HFFc6 (cell line): ENCODE data around the gene TRPT1. TPM values are rescaled to one million over a fixed set of nuclear protein-coding genes. Genes with fewer than 3 reads are reported as not detected.
A peak's percentile ranks its signal among the peaks of the same experiment; 100 is the strongest.

Source experiments
- DNase-seq: peaks from one replicate; pipeline ENCODE4 v3.0.0-alpha.2; 2018
- H3K27ac Mint-ChIP-seq: 2 replicates; pipeline ENCODE4 v1.8.0; 2020; ENCODE audit warnings: mild to moderate bottlenecking, mixed read lengths
- H3K27me3 Mint-ChIP-seq: 2 replicates; pipeline ENCODE4 v1.8.0; 2021; ENCODE audit warnings: mild to moderate bottlenecking, moderate library complexity, mixed read lengths; ENCODE audit not compliant: insufficient read depth
- H3K36me3 Mint-ChIP-seq: 2 replicates; pipeline ENCODE4 v1.8.0; 2021; ENCODE audit warnings: low read depth, mixed read lengths
- H3K4me1 Mint-ChIP-seq: 2 replicates; pipeline ENCODE4 v1.8.0; 2020; ENCODE audit warnings: low read depth, mixed read lengths
- H3K4me3 Mint-ChIP-seq: 2 replicates; pipeline ENCODE4 v1.8.0; 2020; ENCODE audit warnings: mild to moderate bottlenecking, moderate library complexity, mixed read lengths
- H3K9me3 Mint-ChIP-seq: 2 replicates; pipeline ENCODE4 v1.8.0; 2020; ENCODE audit warnings: mild to moderate bottlenecking, mixed read lengths
- total RNA-seq, 6 experiments: library from RNA; stranded (reverse); fragmentation: NEBNext Ultra II Directional; extraction: Animal tissue kit (Norgen Biotek cat#: 25700); gene quantifications; 2 replicates in 1 of 6; 3 replicates in 5 of 6; pipeline ENCODE4 v1.2.3, GENCODE V29; 2021
- TF ChIP-seq, protein P1 (sequence below): fragments of 200-600 bp; sonication (generic); IDR thresholded peaks from 2 replicates; pipeline ENCODE4 v1.5.0; 2021; ENCODE audit warnings: antibody characterized with exemption, mild to moderate bottlenecking

Gene TRPT1
- total RNA-seq, 6 experiments from 2014 or later = 32.6 to 41.1 (median 39.7) TPM

DNA sequence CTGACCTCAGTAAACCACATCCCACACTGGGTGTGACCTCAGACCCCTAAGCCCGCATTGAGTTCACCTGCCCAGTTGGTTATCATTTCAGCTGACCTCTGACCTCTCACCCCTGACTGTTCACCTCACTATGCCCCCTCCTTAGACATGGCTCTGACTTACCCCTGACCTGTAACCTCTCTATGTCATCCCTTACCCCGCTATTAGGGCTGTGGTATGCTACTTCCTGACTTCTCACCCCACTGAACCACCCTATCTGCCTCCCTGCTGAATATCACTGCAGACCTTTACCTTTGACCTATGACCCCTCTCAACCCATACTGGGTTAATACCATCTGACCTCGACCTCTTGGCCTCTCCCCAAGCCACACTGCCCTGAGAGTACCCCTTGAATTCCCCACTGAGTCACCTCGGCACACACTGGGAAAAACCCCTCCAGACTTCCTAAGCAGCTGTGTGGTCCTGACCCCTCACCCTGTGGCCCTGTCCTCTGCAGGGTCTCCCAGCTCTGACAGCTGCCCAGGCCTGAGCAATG is 33.6 kb upstream of the TRPT1 start:
- Mint-ChIP-seq H3K27ac (peak overlapping the region; percentile 42; the same call in 1 of the 2 replicates), H3K4me3 (no peak overlapping the region)

DNA sequence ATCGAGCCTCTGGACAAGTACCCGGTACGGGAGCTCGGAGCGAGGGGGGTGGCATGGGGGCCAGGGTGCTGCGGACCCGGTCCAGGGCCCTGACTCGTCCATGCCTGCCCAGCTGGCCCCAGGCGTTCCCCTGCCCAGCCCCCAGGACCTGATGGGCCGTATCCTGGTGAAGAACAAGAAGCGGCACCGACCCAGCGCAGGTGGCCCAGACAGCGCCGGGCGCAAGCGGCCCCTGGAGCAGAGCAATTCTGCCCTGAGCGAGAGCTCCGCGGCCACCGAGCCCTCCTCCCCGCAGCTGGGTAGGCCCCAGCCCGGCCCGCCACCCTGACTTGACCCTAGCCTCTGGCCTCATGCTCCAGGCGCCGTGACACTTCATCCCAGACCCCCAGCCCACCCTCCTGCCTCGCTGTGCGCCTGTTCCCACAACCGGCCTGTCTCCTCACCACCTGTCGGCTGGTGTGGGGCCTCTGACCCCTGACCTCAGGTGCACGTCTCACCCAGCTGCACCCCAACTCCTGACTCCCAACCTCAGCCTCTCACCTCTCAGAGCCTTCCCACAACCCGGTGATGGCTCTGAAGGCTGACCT is 33.1 kb upstream of the TRPT1 start:
- Mint-ChIP-seq H3K9me3 (no peaks in the 10 kb centered on the region), H3K4me3 (no peak overlapping the region), H3K27ac (no peak overlapping the region), H3K27me3 (peaks cover 4% of the 10 kb centered on the region), H3K4me1 (peaks cover 9% of the 10 kb centered on the region), H3K36me3 (peaks cover 33% of the 10 kb centered on the region)
- DNase-seq = no peak
- TF ChIP-seq, protein P1, sequence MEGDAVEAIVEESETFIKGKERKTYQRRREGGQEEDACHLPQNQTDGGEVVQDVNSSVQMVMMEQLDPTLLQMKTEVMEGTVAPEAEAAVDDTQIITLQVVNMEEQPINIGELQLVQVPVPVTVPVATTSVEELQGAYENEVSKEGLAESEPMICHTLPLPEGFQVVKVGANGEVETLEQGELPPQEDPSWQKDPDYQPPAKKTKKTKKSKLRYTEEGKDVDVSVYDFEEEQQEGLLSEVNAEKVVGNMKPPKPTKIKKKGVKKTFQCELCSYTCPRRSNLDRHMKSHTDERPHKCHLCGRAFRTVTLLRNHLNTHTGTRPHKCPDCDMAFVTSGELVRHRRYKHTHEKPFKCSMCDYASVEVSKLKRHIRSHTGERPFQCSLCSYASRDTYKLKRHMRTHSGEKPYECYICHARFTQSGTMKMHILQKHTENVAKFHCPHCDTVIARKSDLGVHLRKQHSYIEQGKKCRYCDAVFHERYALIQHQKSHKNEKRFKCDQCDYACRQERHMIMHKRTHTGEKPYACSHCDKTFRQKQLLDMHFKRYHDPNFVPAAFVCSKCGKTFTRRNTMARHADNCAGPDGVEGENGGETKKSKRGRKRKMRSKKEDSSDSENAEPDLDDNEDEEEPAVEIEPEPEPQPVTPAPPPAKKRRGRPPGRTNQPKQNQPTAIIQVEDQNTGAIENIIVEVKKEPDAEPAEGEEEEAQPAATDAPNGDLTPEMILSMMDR = no peak

More for the DNA sequence above, 33.6 kb upstream of the TRPT1 start:
- H3K9me3 Mint-ChIP-seq = no peaks in the 10 kb centered on the region
- H3K36me3 Mint-ChIP-seq = peaks cover 33% of the 10 kb centered on the region
- H3K4me1 Mint-ChIP-seq = peaks cover 8% of the 10 kb centered on the region
- TF ChIP-seq, protein P1 = no peak
- no peak for DNase-seq
- H3K27me3 Mint-ChIP-seq = peaks cover 4% of the 10 kb centered on the region

DNA sequence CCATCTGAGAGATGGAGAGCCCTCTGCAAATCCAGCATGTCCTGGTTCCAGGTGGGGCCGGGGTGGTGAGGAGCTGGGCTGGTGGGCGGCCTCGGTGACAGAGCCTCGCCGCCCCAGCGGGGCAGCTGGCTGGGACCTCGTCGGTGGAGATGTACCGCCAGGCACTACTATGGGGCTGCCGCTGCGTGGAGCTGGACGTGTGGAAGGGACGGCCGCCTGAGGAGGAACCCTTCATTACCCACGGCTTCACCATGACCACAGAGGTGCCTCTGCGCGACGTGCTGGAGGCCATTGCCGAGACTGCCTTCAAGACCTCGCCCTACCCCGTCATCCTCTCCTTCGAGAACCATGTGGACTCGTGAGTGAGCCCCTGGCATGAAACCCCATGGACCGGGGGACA is 32.4 kb upstream of the TRPT1 start:
- Mint-ChIP-seq H3K4me1 (peaks cover 16% of the 10 kb centered on the region), H3K36me3 (peaks cover 32% of the 10 kb centered on the region), H3K9me3 (no peaks in the 10 kb centered on the region), H3K27ac (no peak overlapping the region), H3K4me3 (no peak overlapping the region), H3K27me3 (peaks cover 4% of the 10 kb centered on the region)
- TF ChIP-seq, protein P1 = no peak
- no peak for DNase-seq

DNA sequence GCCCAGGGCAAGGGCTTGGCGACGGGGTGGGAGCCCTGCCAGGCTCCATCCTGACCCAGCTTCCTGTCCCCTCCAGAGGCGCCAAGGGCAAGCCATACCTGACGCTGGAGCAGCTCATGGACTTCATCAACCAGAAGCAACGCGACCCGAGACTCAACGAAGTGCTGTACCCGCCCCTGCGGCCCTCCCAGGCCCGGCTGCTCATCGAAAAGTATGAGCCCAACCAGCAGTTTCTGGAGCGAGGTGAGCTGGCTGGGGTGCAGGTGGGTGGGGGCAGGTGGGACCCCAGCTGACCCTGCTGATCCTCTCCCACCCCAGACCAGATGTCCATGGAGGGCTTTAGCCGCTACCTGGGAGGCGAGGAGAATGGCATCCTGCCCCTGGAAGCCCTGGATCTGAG is 30.3 kb upstream of the TRPT1 start:
- no peak for DNase-seq
- Mint-ChIP-seq H3K4me1 (peaks cover 12% of the 10 kb centered on the region), H3K9me3 (no peaks in the 10 kb centered on the region), H3K27ac (no peak overlapping the region), H3K4me3 (no peak overlapping the region), H3K27me3 (peaks cover 2% of the 10 kb centered on the region), H3K36me3 (peaks cover 19% of the 10 kb centered on the region)
- TF ChIP-seq, protein P1 = no peak

DNA sequence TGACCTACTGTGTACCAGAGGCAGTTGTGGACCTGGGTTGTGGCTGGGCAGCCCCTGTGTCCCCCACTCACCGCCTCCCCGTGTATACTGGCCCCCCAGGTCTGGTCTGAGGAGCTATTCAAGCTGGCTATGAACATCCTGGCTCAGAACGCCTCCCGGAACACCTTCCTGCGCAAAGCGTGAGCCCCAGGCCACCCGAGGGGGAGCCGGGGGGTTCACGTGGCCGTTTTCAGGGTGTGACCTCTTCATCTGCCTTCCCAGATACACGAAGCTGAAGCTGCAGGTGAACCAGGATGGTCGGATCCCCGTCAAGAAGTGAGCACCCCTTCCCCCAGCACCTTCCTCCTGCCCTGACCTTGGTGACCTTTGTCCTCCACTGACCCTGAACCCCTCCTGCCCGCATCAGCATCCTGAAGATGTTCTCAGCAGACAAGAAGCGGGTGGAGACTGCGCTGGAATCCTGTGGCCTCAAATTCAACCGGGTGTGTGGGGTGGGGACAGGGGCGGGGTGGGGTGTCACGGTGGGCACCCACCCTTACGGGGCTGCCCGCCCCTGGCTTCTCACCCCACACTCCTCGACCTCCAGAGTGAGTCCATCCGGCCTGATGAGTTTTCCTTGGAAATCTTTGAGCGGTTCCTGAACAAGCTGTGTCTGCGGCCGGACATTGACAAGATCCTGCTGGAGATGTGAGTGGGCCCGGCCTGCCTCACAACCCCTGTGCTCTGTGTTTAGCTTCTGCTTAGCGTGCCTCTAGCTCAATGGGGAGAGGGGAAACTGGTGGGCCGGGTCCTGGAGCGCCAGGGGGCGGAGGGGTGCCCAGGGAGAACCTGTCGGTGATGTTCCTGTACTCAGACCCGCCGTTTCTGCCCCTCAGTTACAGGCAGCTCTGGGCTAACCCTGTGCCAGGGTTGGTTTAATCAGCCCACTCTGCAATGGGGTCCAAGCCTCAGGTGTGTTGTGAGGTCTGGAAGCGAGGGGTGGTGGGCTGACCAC is 29.4 kb upstream of the TRPT1 start:
- TF ChIP-seq, protein P1 = no peak
- Mint-ChIP-seq H3K27me3 (peaks cover 2% of the 10 kb centered on the region), H3K9me3 (no peaks in the 10 kb centered on the region), H3K4me3 (no peak overlapping the region), H3K36me3 (peaks cover 19% of the 10 kb centered on the region), H3K4me1 (peaks cover 12% of the 10 kb centered on the region), H3K27ac (no peak overlapping the region)
- no peak for DNase-seq
